SK-N-MC (cell line): Measurements from ENCODE around the gene MACROD2.

ENCODE experiments used
- EZH2 ChIP-seq: fragments of 200-600 bp; sonication (generic); IDR thresholded peaks from one replicate; pipeline ENCODE4 v1.6.1; 2017; ENCODE audit warnings: antibody characterized with exemption
- FOXP2 ChIP-seq: optimal IDR thresholded peaks from 2 replicates; pipeline ENCODE3; 2011; ENCODE audit warnings: mild to moderate bottlenecking, moderate library complexity; ENCODE audit not compliant: insufficient read depth; ENCODE audit errors: extremely low read length, control extremely low read depth
- POLR2AphosphoS5 ChIP-seq: IDR thresholded peaks from 2 replicates; pipeline ENCODE4 v1.6.1; 2012; ENCODE audit warnings: mild to moderate bottlenecking, low read depth, low read length, borderline replicate concordance

- TF ChIP-seq POLR2AphosphoS5, result no peak
- TF ChIP-seq EZH2, result no peak
- TF ChIP-seq FOXP2, result no peak
Observed at GRCh38 chr20:15949391-15949790, 1954.1 kb downstream of the MACROD2 start.
